Activated CD4-positive, alpha-beta T cell treated with anti-CD3 and anti-CD28 coated beads, Interleukin-2, amount 50 U/mL, for 48 hours (primary cell): ENCODE results near the gene ZBTB8A.
A peak's percentile ranks its signal among the peaks of the same experiment; 100 is the strongest.
"Not testable (repeated sequence)": the region's sequence is repeated elsewhere in the genome, so short reads cannot be mapped to it uniquely, and the experiment has no call there.

Experiments
- DNase-seq, 2 experiments: peaks; one replicate each; pipeline ENCODE4 v3.0.0-alpha.2; 2020

The ZBTB8A gene

GRCh38 chr1:32538887-32539583, at the start of gene ZBTB8A:
ZBTB8A (plus strand) TSS chr1:32539427; CDS start chr1:32592932, 53,505 bp downstream.
- peak; percentile 17 to 39 for DNase-seq

- DNase-seq = no peak
These were observed 49.3 kb upstream of the ZBTB8A start for GRCh38 chr1:32489774-32490454.

GRCh38 chr1:32491386-32491785, 47.8 kb upstream of the ZBTB8A start:
- no peak for DNase-seq

- no peak for DNase-seq
These were observed 45.0 kb upstream of the ZBTB8A start for GRCh38 chr1:32494196-32494595.

GRCh38 chr1:32494711-32495337, 44.4 kb upstream of the ZBTB8A start:
- DNase-seq = no peak

GRCh38 chr1:32496127-32496526, 43.1 kb upstream of the ZBTB8A start:
- DNase-seq = no peak

GRCh38 chr1:32498751-32499150, 40.5 kb upstream of the ZBTB8A start:
- no peak for DNase-seq

- DNase-seq = peak; percentile 49 to 59
These were observed 38.6 kb upstream of the ZBTB8A start for GRCh38 chr1:32500387-32501209.

- no peak for DNase-seq
These were observed 37.4 kb upstream of the ZBTB8A start for GRCh38 chr1:32501865-32502264.

GRCh38 chr1:32503153-32503552, 36.1 kb upstream of the ZBTB8A start:
- no peak for DNase-seq

GRCh38 chr1:32507021-32507420, 32.2 kb upstream of the ZBTB8A start:
- DNase-seq = no peak

GRCh38 chr1:32508761-32509160, 30.5 kb upstream of the ZBTB8A start:
- DNase-seq = no peak

GRCh38 chr1:32509939-32510338, 29.3 kb upstream of the ZBTB8A start:
- DNase-seq = no peak

- no peak for DNase-seq
These were observed 22.8 kb upstream of the ZBTB8A start for GRCh38 chr1:32516402-32516801.

- no peak for DNase-seq
These were observed 20.3 kb upstream of the ZBTB8A start for GRCh38 chr1:32518976-32519375.

- no peak for DNase-seq
These were observed 18.1 kb upstream of the ZBTB8A start for GRCh38 chr1:32521165-32521564.

GRCh38 chr1:32525053-32525452, 14.2 kb upstream of the ZBTB8A start:
- DNase-seq = no peak

- no peak for DNase-seq
These were observed 13.4 kb upstream of the ZBTB8A start for GRCh38 chr1:32525661-32526444.

GRCh38 chr1:32528550-32528949, 10.7 kb upstream of the ZBTB8A start:
- not testable (repeated sequence) for DNase-seq

GRCh38 chr1:32533792-32534327, 5.4 kb upstream of the ZBTB8A start:
- no peak for DNase-seq

GRCh38 chr1:32536117-32536516, 3.1 kb upstream of the ZBTB8A start:
- DNase-seq = no peak

- DNase-seq = no peak
These were observed 2.5 kb upstream of the ZBTB8A start for GRCh38 chr1:32536764-32537163.
